GM23338 (cell line): ENCODE data around the gene ANGPT4. TPM values are rescaled to one million over a fixed set of nuclear protein-coding genes. Genes with fewer than 3 reads are reported as not detected.

ENCODE experiments used
- ATAC-seq: fragments of 200-7000 bp; cut with Tn5 transposase; 3 replicates; pipeline ENCODE4 v1.9.1; 2020
- DNase-seq: peaks from one replicate; pipeline ENCODE4 v3.0.0-alpha.2; 2015; ENCODE audit warnings: low spot score
- H2AFZ ChIP-seq: fragments of 200-600 bp; sonication (generic); 2 replicates; pipeline ENCODE4 v1.8.0; 2016; ENCODE audit warnings: antibody characterized with exemption, mild to moderate bottlenecking, moderate library complexity
- H3F3A ChIP-seq: fragments of 200-600 bp; sonication (generic); replicated peaks from 2 replicates; pipeline ENCODE4 v1.8.0; 2017; ENCODE audit warnings: antibody characterized with exemption, mixed run types, low read depth
- H3K27ac ChIP-seq: fragments of 200-600 bp; sonication (generic); 2 replicates; pipeline ENCODE4 v1.6.1; 2016; ENCODE audit warnings: low read depth
- H3K27me3 ChIP-seq: fragments of 200-600 bp; sonication (generic); 2 replicates; pipeline ENCODE4 v1.8.0; 2016; ENCODE audit warnings: mild to moderate bottlenecking, mixed run types, moderate library complexity; ENCODE audit not compliant: insufficient read depth
- H3K36me3 ChIP-seq: fragments of 200-600 bp; sonication (generic); 2 replicates; pipeline ENCODE4 v1.8.0; 2016; ENCODE audit warnings: mild to moderate bottlenecking; ENCODE audit not compliant: insufficient read depth
- H3K4me1 ChIP-seq: fragments of 200-600 bp; sonication (generic); 2 replicates; pipeline ENCODE4 v1.8.0; 2016; ENCODE audit warnings: mild to moderate bottlenecking, moderate library complexity; ENCODE audit not compliant: insufficient read depth
- H3K4me2 ChIP-seq: fragments of 200-600 bp; sonication (generic); 2 replicates; pipeline ENCODE4 v1.7.1; 2017; ENCODE audit warnings: mixed run types
- H3K4me3 ChIP-seq: fragments of 200-600 bp; sonication (generic); 2 replicates; pipeline ENCODE4 v1.6.1; 2016; ENCODE audit warnings: mixed run types
- H3K79me2 ChIP-seq: fragments of 200-600 bp; sonication (generic); replicated peaks from 2 replicates; pipeline ENCODE4 v1.8.0; 2017; ENCODE audit warnings: mild to moderate bottlenecking; ENCODE audit not compliant: insufficient read depth
- H3K9me2 ChIP-seq: fragments of 200-600 bp; sonication (generic); 2 replicates; pipeline ENCODE4 v1.8.0; 2017; ENCODE audit not compliant: insufficient read depth
- H4K20me1 ChIP-seq: fragments of 200-600 bp; sonication (generic); replicated peaks from 2 replicates; pipeline ENCODE4 v1.8.0; 2017; ENCODE audit warnings: mild to moderate bottlenecking; ENCODE audit not compliant: insufficient read depth
- H3K27ac Mint-ChIP-seq: 2 replicates; pipeline ENCODE4 v1.8.0; 2020; ENCODE audit warnings: inconsistent platforms, mild to moderate bottlenecking, moderate library complexity, mixed read lengths
- H3K27me3 Mint-ChIP-seq: 3 replicates; pipeline ENCODE4 v1.8.0; 2022; ENCODE audit warnings: low read depth, mild to moderate bottlenecking, moderate library complexity, mixed read lengths, inconsistent platforms; ENCODE audit not compliant: insufficient read depth, poor library complexity
- H3K36me3 Mint-ChIP-seq: 3 replicates; pipeline ENCODE4 v1.8.0; 2021; ENCODE audit warnings: low read depth, mild to moderate bottlenecking, inconsistent platforms, moderate library complexity, mixed read lengths
- H3K4me1 Mint-ChIP-seq: 3 replicates; pipeline ENCODE4 v1.8.0; 2020; ENCODE audit warnings: mild to moderate bottlenecking, inconsistent platforms, mixed read lengths
- H3K4me3 Mint-ChIP-seq: 3 replicates; pipeline ENCODE4 v1.8.0; 2021; ENCODE audit warnings: moderate library complexity, mild to moderate bottlenecking, inconsistent platforms, mixed read lengths
- H3K9me3 Mint-ChIP-seq: 3 replicates; pipeline ENCODE4 v1.8.0; 2020; ENCODE audit warnings: moderate library complexity, mild to moderate bottlenecking, inconsistent platforms, mixed read lengths
- CREB1 ChIP-seq: fragments of 250-450 bp; sonication (Bioruptor Pico); IDR thresholded peaks from 2 replicates; pipeline ENCODE4 v1.5.0; 2020; ENCODE audit warnings: low read depth, mild to moderate bottlenecking, moderate library complexity
- CTCF ChIP-seq, 2 experiments: fragments of 200-600 bp in 1 of 2; sonication (generic) in 1 of 2; conservative IDR thresholded peaks; 2 replicates each; pipeline versions ENCODE4 v1.5.1 to v1.6.1; 2016 to 2017; ENCODE audit warnings: antibody characterized with exemption in 2 of 2, low read depth in 2 of 2, mild to moderate bottlenecking in 2 of 2, moderate library complexity in 1 of 2
- ETS1 ChIP-seq: IDR thresholded peaks from 2 replicates; pipeline ENCODE4 v1.6.1; 2016; ENCODE audit warnings: antibody characterized with exemption
- EZH2 ChIP-seq: fragments of 200-600 bp; sonication (generic); IDR thresholded peaks from one replicate; pipeline ENCODE4 v1.8.0; 2017; ENCODE audit warnings: antibody characterized with exemption, mild to moderate bottlenecking, low read depth; ENCODE audit not compliant: unreplicated experiment
- EZH2phosphoT487 ChIP-seq: fragments of 200-600 bp; sonication (generic); IDR thresholded peaks from one replicate; pipeline ENCODE4 v1.8.1; 2018; ENCODE audit warnings: antibody characterized with exemption; ENCODE audit not compliant: unreplicated experiment
- JUNB ChIP-seq: IDR thresholded peaks from one replicate; pipeline ENCODE4 v1.6.1; 2016; ENCODE audit warnings: antibody characterized with exemption; ENCODE audit not compliant: unreplicated experiment
- NANOG ChIP-seq: IDR thresholded peaks from 2 replicates; pipeline ENCODE4 v1.6.1; 2016; ENCODE audit warnings: antibody characterized with exemption, borderline replicate concordance
- POLR2AphosphoS5 ChIP-seq: IDR thresholded peaks from 2 replicates; pipeline ENCODE4 v1.6.1; 2016; ENCODE audit warnings: antibody characterized with exemption, low read depth
- REST ChIP-seq: IDR thresholded peaks from one replicate; pipeline ENCODE4 v1.6.1; 2018; ENCODE audit warnings: antibody characterized with exemption; ENCODE audit not compliant: unreplicated experiment
- STAT1 ChIP-seq: IDR thresholded peaks from one replicate; pipeline ENCODE4 v1.6.1; 2016; ENCODE audit warnings: antibody characterized with exemption; ENCODE audit not compliant: unreplicated experiment
- ZNF114 ChIP-seq: fragments of 250-450 bp; sonication (Bioruptor Pico); IDR thresholded peaks from 2 replicates; pipeline ENCODE4 v1.5.0; 2020; ENCODE audit warnings: mild to moderate bottlenecking, moderate library complexity
- ZNF331 ChIP-seq: fragments of 250-450 bp; sonication (Bioruptor Pico); IDR thresholded peaks from 2 replicates; pipeline ENCODE4 v1.5.0; 2020; ENCODE audit warnings: low read depth, mild to moderate bottlenecking, moderate library complexity
- ZNF462 ChIP-seq: fragments of 250-450 bp; sonication (Bioruptor Pico); IDR thresholded peaks from 2 replicates; pipeline ENCODE4 v1.5.0; 2020; ENCODE audit warnings: mild to moderate bottlenecking, moderate library complexity
- polyA plus RNA-seq: library from polyadenylated mRNA; unstranded; fragments of >200 nt; fragmentation: Nextera tagmentation; extraction: Ambion mirVana; gene quantifications from 2 replicates; pipeline ENCODE4 v1.2.1, GENCODE V29; 2016
- total RNA-seq: library from RNA; depleted of rRNA; stranded (reverse); fragments of >200 nt; shearing (Covaris generic); gene quantifications from 2 replicates; pipeline ENCODE4 v1.2.3, GENCODE V29; 2014

Gene ANGPT4
- total and polyA plus RNA-seq, 2 experiments from 2014 or later: 0.17 TPM; not detected in 1

GRCh38 chr20:831251-831650 is 84.9 kb downstream of the ANGPT4 start:
- Mint-ChIP-seq H3K27ac (no peak overlapping the region), H3K9me3 (no peaks in the 10 kb centered on the region), H3K36me3 (no peaks in the 10 kb centered on the region; the same call in 2 of the 3 replicates), H3K27me3 (peaks cover 15% of the 10 kb centered on the region), H3K4me3 (no peak overlapping the region), H3K4me1 (peaks cover 7% of the 10 kb centered on the region)
- Histone ChIP-seq H3K4me1 (peaks cover 12% of the 10 kb centered on the region), H3K79me2 (no peaks in the 10 kb centered on the region), H3K36me3 (no peaks in the 10 kb centered on the region), H3K27ac (no peak overlapping the region), H2AFZ (no peak overlapping the region), H3K9me2 (no peaks in the 10 kb centered on the region), H3K27me3 (peaks cover 16% of the 10 kb centered on the region), H3K4me3 (no peak overlapping the region), H3F3A (no peaks in the 10 kb centered on the region), H4K20me1 (no peaks in the 10 kb centered on the region), H3K4me2 (no peak overlapping the region)
- TF ChIP-seq EZH2: no peak
- no peak for TF ChIP-seq ZNF462
- no peak for TF ChIP-seq EZH2phosphoT487
- no peak for TF ChIP-seq CREB1 (CRISPR knock-in tag)
- no peak for TF ChIP-seq POLR2AphosphoS5
- no peak for TF ChIP-seq ZNF331
- TF ChIP-seq REST: no peak
- TF ChIP-seq CTCF (conservative IDR thresholded peaks at IDR 0.05; ENCODE audit: low read depth in 2 of 2): no peak
- TF ChIP-seq STAT1: no peak
- no peak for TF ChIP-seq ETS1
- no peak for TF ChIP-seq NANOG
- TF ChIP-seq JUNB: no peak
- no peak for TF ChIP-seq ZNF114 (CRISPR knock-in tag)
- ATAC-seq (no peak), DNase-seq (no peak)
